Osteoblast (primary cell): ENCODE results near the gene GSC2. TPM values are rescaled to one million over a fixed set of nuclear protein-coding genes. Genes with fewer than 3 reads are reported as not detected.

ENCODE experiments used
- DNase-seq: peaks from one replicate; pipeline ENCODE4 v3.0.0; 2011; ENCODE audit warnings: low spot score, mixed read lengths; ENCODE audit not compliant: insufficient read length; ENCODE audit errors: missing footprints
- H2AFZ ChIP-seq: 2 replicates; pipeline ENCODE4 v1.6.0; 2011; ENCODE audit warnings: mild to moderate bottlenecking, low read length
- H3K27ac ChIP-seq: 2 replicates; pipeline ENCODE4 v1.5.1; 2011; ENCODE audit warnings: mild to moderate bottlenecking, low read depth, low read length, moderate library complexity
- H3K27me3 ChIP-seq: 2 replicates; pipeline ENCODE4 v1.6.0; 2012; ENCODE audit warnings: mild to moderate bottlenecking, control low read depth, inconsistent platforms, low read length, moderate library complexity; ENCODE audit not compliant: insufficient read depth
- H3K36me3 ChIP-seq: 2 replicates; pipeline ENCODE4 v1.5.1; 2011; ENCODE audit warnings: mild to moderate bottlenecking, low read length, control low read depth, moderate library complexity; ENCODE audit not compliant: insufficient read depth
- H3K4me1 ChIP-seq: 2 replicates; pipeline ENCODE4 v1.5.1; 2011; ENCODE audit warnings: mild to moderate bottlenecking, low read length, control low read depth, moderate library complexity; ENCODE audit not compliant: insufficient read depth
- H3K4me2 ChIP-seq: 2 replicates; pipeline ENCODE4 v1.6.0; 2011; ENCODE audit warnings: mild to moderate bottlenecking, low read length; ENCODE audit not compliant: insufficient read depth
- H3K4me3 ChIP-seq: fragments of 200-600 bp; sonication (generic); 3 replicates; pipeline ENCODE4 v1.5.1; 2012; ENCODE audit warnings: mild to moderate bottlenecking, low read length, inconsistent platforms; ENCODE audit not compliant: insufficient read depth
- H3K79me2 ChIP-seq: 2 replicates; pipeline ENCODE4 v1.6.0; 2012; ENCODE audit warnings: mild to moderate bottlenecking, low read length, control low read depth, inconsistent platforms; ENCODE audit not compliant: insufficient read depth
- H3K9me3 ChIP-seq: 2 replicates; pipeline ENCODE4 v1.5.1; 2011; ENCODE audit warnings: low read depth, low read length, control low read depth
- H4K20me1 ChIP-seq: 2 replicates; pipeline ENCODE4 v1.6.0; 2012; ENCODE audit warnings: mild to moderate bottlenecking, low read length, control low read depth; ENCODE audit not compliant: insufficient read depth
- CTCF ChIP-seq: IDR thresholded peaks from 2 replicates; pipeline ENCODE4 v1.5.1; 2011; ENCODE audit warnings: mild to moderate bottlenecking, low read depth, low read length, moderate library complexity; ENCODE audit errors: extremely low read depth
- total RNA-seq: library from RNA; depleted of rRNA; stranded (reverse); fragments of >200 nt; gene quantifications from 2 replicates; pipeline ENCODE4 v1.2.3, GENCODE V29; 2012

GSC2 gene
- total RNA-seq, 1 donor = not detected

GRCh38 chr22:19136915-19137314 is 13.2 kb downstream of the GSC2 start:
- no peaks in the 10 kb centered on the region for H3K9me3 ChIP-seq
- peaks cover 72% of the 10 kb centered on the region for H3K36me3 ChIP-seq
- no peak for TF ChIP-seq CTCF
- no peaks in the 10 kb centered on the region for H3K27me3 ChIP-seq
- no peaks in the 10 kb centered on the region for H3K79me2 ChIP-seq
- H2AFZ ChIP-seq = no peak overlapping the region
- no peak overlapping the region for H3K27ac ChIP-seq
- peak; percentile 47 for DNase-seq
- no peaks in the 10 kb centered on the region for H3K4me1 ChIP-seq
- no peaks in the 10 kb centered on the region for H4K20me1 ChIP-seq
- H3K4me3 ChIP-seq = no peak overlapping the region
- no peak overlapping the region for H3K4me2 ChIP-seq

GRCh38 chr22:19134874-19135273 is 15.2 kb downstream of the GSC2 start:
- Histone ChIP-seq H3K27me3 (no peaks in the 10 kb centered on the region), H3K4me2 (no peak overlapping the region), H3K4me1 (no peaks in the 10 kb centered on the region), H3K9me3 (no peaks in the 10 kb centered on the region), H4K20me1 (no peaks in the 10 kb centered on the region), H3K36me3 (peaks cover 54% of the 10 kb centered on the region), H2AFZ (no peak overlapping the region), H3K79me2 (no peaks in the 10 kb centered on the region), H3K27ac (no peak overlapping the region), H3K4me3 (no peak overlapping the region)
- no peak for TF ChIP-seq CTCF
- DNase-seq = peak; percentile 58

- Histone ChIP-seq H3K4me1 (no peaks in the 10 kb centered on the region), H3K79me2 (no peaks in the 10 kb centered on the region), H3K4me2 (no peak overlapping the region), H3K4me3 (no peak overlapping the region), H4K20me1 (no peaks in the 10 kb centered on the region), H3K9me3 (no peaks in the 10 kb centered on the region), H2AFZ (no peak overlapping the region), H3K27me3 (no peaks in the 10 kb centered on the region), H3K27ac (no peak overlapping the region), H3K36me3 (peaks cover 48% of the 10 kb centered on the region)
- peak; percentile 59 for DNase-seq
- TF ChIP-seq CTCF = no peak
Observed at GRCh38 chr22:19134176-19134831, 15.8 kb downstream of the GSC2 start.

- Histone ChIP-seq H2AFZ (no peak overlapping the region), H3K4me1 (no peaks in the 10 kb centered on the region), H3K36me3 (peaks cover 41% of the 10 kb centered on the region), H3K4me2 (no peak overlapping the region), H3K4me3 (no peak overlapping the region), H3K27ac (no peak overlapping the region), H3K9me3 (no peaks in the 10 kb centered on the region), H3K27me3 (no peaks in the 10 kb centered on the region), H4K20me1 (no peaks in the 10 kb centered on the region), H3K79me2 (no peaks in the 10 kb centered on the region)
- DNase-seq = no peak
- no peak for TF ChIP-seq CTCF
Observed at GRCh38 chr22:19133561-19133960, 16.5 kb downstream of the GSC2 start.
